Ramos (cell line): Measurements from ENCODE around the gene AAK1.
"Not testable (repeated sequence)": the region's sequence is repeated elsewhere in the genome, so short reads cannot be mapped to it uniquely, and the experiment has no call there.

Source experiments
- in situ Hi-C: fragments of 300-500 bp; cut with MboI; formaldehyde crosslinking; loops from one replicate; pipeline ENCODE4 v1.14.3; 2022; ENCODE audit warnings: low sequenced_read_pairs; ENCODE audit not compliant: unreplicated experiment

The AAK1 gene

DNA sequence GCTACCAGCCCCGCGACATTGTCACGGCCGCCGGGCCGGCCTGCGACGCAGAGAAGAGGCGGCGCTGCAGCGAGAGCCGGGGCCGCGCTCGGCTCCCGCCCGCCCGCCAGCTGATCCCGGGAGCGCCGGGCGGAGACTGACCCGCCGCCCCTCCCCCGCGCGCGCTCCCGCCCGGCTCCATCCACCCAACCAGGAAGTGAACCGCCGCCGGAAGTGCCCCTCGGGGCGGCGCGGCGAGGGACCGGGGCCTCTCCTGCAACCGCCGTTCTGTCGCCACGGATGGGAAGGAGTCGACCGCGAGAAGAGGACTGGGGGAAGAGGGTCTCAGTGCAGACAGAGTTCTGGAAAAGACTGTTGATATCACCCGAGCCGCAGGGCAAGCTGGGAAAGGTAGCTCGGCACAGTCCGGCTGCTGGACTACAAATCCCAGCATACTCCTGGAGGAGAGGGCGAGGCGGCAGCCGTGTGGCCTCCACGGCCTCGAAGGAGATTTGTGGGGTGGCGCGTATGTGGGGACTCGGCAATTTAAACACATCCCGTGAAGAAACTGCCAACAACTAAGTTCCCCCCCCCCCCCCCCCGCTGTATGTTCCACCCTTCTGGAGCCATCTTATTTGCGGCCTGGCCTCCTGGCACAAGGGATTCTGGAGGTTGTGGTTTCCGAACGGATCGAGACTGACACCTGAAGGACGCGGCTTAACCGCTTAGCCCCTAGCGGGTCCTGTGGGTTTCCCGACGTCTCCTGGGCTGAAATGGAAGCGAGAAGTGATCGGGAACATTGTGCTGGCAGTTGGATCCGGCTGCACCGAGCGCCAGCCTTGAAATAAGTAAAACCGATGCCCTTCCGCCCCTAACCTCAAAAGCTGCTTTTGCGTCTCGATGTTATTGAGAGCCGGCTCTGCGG, at the start of gene AAK1:
Gene AAK1 (minus strand): TSS at position 138 of the 904 bp plus-strand sequence. CDS start 699 bp downstream, outside the sequence.
- in situ Hi-C loops = no loop called here

DNA sequence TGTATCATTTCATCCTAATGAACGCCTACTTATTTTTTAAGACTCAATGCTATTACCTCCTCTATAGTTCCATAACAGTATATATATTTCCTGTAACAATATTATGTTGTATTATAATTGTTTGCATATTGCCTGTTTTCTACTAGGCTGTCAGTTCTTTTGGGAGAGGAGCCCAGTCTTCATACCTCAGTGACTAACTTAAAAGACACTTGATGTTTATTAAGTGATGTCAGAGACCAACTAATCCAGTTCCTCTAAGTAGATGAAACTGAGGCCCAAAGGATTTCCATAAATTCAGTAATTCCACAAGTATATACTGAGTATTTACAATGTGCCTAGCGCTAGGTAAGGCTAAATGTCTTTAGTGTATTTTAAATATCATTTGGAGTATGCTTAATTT, 48.9 kb upstream of the AAK1 start:
- in situ Hi-C loops = no loop called here

DNA sequence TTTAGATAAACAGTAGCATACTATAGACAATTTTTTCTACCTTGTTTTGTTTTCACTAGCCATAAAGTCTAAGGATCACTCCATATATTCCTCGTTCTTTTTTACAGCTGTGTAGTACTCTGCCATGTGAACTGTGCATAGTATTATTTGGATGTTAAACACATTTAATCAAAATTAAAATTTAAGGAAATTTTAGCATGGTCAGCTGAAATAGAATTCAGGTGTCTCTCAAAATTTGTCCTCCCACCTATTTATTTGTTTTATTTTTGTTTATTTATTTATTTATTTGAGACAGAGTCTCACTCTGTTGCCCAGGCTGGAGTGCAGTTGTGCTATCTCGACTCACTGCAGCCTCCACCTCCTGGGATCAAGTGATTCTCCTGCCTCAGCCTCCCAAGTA, 46.4 kb upstream of the AAK1 start:
- in situ Hi-C loops = no loop called here

- in situ Hi-C loops = no loop called here
These were observed 45.9 kb upstream of the AAK1 start for GRCh38 chr2:69689466-69689865.

- in situ Hi-C loops = no loop called here
These were observed 44.6 kb upstream of the AAK1 start for GRCh38 chr2:69687971-69688611.

- in situ Hi-C loops = no loop called here
These were observed 43.3 kb upstream of the AAK1 start for GRCh38 chr2:69686813-69687212.

- in situ Hi-C loops = no loop called here
These were observed 41.9 kb upstream of the AAK1 start for GRCh38 chr2:69685321-69686048.

DNA sequence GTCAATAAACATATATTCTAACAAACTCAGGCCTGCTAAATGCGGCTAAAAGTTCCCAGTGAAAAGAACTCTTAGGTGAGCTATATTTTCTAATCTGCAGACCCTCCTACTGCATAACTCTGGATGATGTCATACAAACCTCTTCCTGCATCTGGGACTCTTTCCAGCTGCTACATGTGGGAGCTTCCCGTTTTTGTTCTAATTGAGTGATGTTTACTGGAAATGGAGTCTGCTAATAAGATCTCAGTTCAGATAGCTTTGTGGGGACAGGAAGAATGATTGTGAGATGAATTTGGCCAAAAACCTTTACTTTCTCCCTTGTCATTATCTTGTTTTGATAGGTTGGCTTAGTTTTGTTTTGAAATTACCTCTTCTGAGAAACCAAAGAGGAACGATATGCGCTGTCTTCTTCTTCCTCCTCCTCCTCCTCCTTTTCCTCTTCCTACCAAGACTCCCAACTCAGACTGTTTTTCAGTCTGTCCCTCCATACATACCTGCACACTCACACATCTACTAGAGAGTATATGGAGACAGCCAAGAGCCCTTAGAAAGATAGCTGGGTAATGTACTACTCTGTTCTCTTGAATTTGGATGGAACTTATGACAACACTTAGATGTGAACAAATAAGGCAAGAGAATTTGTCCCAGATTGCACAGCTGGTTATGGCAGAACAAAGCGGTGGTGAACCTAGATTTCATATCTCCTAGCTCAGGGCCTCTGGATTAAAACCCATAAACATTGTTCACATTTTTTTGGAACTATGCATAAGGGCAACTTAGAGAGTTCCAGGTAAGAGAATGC, 39.8 kb upstream of the AAK1 start:
- in situ Hi-C loops = no loop called here

- in situ Hi-C loops = no loop called here
These were observed 39.0 kb upstream of the AAK1 start for GRCh38 chr2:69682525-69682924.

DNA sequence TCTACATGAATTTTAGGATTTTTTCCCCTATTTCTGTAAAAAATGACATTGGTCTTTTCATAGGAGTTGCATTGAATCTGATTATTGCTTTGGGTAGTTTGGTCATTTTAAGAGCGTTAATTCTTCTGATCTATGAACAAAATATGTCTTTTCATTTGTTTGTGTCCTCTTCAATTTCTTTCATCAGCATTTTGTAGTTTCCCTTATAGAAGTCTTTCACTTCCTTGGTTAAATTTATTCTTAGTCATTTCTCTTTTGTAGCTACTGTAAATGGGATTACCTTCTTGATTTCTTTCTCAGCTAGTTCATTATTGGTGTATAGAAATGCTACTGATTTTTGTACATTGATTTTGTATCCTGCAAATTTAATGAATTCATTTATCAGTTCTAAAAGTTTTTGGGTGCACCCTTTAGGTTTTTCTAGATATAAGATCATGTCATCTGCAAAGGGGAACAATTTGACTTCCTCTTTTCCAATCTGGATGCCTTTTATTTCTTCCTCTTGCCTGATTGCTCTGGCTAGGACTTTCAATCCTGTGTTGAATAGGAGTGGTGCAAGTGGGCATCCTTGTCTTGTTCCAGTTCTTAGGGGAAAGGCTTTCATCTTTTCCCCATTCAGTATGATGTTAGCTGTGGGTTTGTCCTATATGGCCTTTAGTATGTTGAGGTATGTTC, 36.6 kb upstream of the AAK1 start:
- in situ Hi-C loops = no loop called here

DNA sequence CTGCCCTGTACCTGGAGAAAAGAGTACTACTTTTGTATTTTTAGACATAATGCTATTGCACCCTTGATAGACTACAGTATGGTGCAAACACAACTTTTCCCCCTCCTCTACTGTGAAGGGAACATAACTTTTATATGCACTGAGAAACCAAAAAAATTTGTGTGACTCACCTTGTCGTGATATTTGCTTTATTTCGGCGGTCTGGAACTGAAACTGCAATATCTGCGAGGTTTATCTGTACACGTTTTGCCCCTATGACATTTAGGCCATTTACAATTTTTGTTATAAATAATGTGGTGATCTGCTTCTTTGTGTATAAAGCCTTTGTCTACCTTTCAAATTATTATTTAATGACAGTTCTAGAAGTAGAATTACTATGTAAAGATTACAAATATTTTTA, 34.4 kb upstream of the AAK1 start:
- in situ Hi-C loops = no loop called here

DNA sequence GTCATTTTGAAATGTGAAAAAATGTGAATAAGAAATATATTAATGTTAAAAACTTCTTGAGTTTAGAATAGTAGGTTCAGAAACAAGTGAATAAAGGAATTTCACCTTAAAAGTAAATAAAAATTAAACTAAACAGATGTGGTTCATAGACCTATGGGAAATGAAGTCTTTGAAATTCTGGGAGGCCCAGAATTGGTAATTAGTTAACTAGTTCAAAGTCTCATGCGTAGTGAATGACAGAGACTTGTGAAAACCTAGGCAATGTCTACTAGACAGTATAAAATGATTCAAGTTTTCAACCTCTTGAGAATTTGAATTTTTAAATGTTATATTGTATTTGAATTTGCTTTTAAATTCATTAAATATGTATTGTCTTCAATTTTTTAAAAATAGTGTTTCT, 32.6 kb upstream of the AAK1 start:
- in situ Hi-C loops = no loop called here

GRCh38 chr2:69674316-69674670, 30.8 kb upstream of the AAK1 start:
- in situ Hi-C loops = no loop called here

DNA sequence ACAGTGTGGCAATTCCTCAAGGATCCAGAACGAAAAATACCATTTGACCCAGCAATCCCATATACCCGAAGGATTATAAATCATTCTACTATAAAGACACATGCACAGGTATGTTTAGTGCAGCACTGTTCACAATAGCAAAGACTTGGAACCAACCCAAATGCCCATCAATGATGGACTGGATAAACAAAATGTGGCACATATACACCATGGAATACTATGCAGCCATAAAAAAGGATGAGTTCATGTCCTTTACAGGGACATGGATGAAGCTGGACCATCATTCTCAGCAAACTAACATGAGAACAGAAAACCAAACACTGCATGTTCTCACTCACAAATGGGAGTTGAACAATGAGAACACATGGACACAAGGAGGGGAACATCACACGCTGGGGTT, 29.6 kb upstream of the AAK1 start:
- in situ Hi-C loops = not testable (repeated sequence)

- in situ Hi-C loops = no loop called here
These were observed 26.1 kb upstream of the AAK1 start for GRCh38 chr2:69669666-69670065.

DNA sequence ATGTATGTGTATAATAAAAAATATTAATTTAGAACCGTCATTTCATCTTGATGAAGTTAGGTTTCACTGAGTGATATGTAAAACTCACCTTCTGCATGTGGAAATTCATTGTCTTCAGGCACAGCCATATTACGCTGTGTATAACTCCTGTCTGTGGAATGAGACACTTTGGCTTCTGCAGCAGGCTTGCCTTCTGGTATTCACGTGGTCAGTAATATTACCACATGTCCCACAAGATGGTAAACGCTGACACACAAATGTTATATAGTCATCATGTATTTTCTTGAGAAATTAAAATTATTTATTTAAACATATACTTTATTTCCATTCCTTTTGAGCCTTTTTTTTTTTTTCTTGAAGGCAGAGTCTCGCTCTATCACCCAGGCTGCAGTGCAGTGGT, 25.1 kb upstream of the AAK1 start:
- in situ Hi-C loops = no loop called here

GRCh38 chr2:69667805-69668382, 24.4 kb upstream of the AAK1 start:
- in situ Hi-C loops = no loop called here

- in situ Hi-C loops = no loop called here
These were observed 21.6 kb upstream of the AAK1 start for GRCh38 chr2:69665152-69665551.

DNA sequence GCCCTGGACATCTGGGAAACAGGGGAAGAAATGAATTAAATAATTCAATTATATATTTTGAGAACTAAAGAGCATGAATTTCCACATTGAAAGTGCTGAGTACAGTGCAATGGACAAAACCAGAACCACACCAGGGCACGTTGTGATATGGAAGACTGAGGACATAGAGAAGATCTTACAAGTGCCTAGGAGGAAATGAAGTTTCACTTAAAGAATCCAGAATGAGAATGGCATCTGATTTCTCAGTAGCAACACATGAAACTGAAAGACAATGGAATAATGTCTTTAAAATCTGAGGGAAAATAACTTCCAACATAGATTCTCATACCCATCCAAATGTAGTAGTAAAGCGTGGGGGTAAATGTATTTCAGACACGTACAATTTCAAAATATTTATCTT, 20.3 kb upstream of the AAK1 start:
- in situ Hi-C loops = no loop called here
